Fibroblast of lung (primary cell): ENCODE results near the gene BMP6.

ENCODE experiments used
- CTCF ChIP-seq, 2 donors: IDR thresholded peaks in 1 of 2; conservative IDR thresholded peaks in 1 of 2; 1 replicate in 1 of 2; 2 replicates in 1 of 2; pipeline ENCODE4 v1.5.1; 2011 to 2012; ENCODE audit warnings: low read length in 2 of 2, control low read depth in 1 of 2, inconsistent platforms in 1 of 2, low read depth in 1 of 2, mild to moderate bottlenecking in 1 of 2
- EZH2 ChIP-seq: IDR thresholded peaks from 2 replicates; pipeline ENCODE4 v1.5.1; 2012; ENCODE audit warnings: low read length, control low read depth, mild to moderate bottlenecking; ENCODE audit errors: missing control alignments

DNA sequence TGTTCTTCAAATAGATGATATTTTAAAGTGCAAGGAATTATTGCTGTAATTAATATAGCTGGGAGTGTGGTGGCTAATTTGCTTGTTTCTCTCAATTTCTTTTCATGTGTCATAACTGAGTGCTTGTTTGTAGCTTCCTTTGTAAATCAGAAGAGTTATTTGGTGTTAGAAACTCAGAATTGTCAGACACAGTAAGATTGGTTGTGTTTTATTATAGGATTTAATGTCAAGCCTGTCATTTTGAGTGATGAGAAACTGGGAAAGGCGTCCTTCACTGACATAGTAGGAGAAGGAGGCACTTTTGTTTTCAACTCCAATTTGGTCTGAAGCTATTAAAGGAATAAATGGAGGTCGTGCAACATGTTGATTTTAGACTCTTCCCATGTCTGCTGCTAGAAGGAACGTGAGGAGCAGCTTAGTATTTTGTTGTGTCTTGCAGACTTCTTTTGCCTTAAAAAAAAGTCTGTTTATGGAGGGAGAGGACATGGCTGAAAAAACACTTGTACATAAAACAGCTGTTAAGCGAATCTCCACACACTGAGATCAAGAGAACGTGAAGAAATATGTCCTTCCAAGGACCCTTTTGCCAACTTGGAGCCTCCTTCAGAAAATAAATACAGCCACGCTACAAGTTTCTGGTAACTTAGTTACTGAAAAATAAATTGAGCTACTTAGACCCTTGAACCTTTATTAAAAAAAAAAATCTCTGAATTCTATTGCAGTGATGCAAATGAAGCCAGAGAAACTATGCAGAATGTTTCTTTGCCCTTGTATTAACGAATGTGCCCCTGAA is 59.5 kb downstream of the BMP6 start:
- TF ChIP-seq CTCF (conservative IDR thresholded peaks at IDR 0.05 in 1 of 2, IDR thresholded peaks at IDR 0.05 in 1 of 2; ENCODE audit: low read depth in 1 of 2, low read length in 2 of 2) (no peak), EZH2 (no peak)
